Type B pancreatic cell (in vitro differentiated cells): ENCODE measurements around the gene SFXN5. TPM values are rescaled to one million over a fixed set of nuclear protein-coding genes. Genes with fewer than 3 reads are reported as not detected.
A peak's percentile ranks its signal among the peaks of the same experiment; 100 is the strongest.

Source experiments
- DNase-seq: peaks from one replicate; pipeline ENCODE4 v3.0.0; 2021; ENCODE audit warnings: mixed read lengths; ENCODE audit not compliant: unreplicated experiment; ENCODE audit errors: extremely low spot score
- H3K27ac Mint-ChIP-seq: 2 replicates; pipeline ENCODE4 v1.8.0; 2021; ENCODE audit warnings: mild to moderate bottlenecking, mixed read lengths
- H3K27me3 Mint-ChIP-seq: 2 replicates; pipeline ENCODE4 v1.8.0; 2021; ENCODE audit warnings: mixed read lengths
- H3K36me3 Mint-ChIP-seq: 2 replicates; pipeline ENCODE4 v1.8.0; 2021; ENCODE audit warnings: mixed read lengths
- H3K4me1 Mint-ChIP-seq: one replicate; pipeline ENCODE4 v1.8.0; 2021; ENCODE audit warnings: mixed read lengths; ENCODE audit not compliant: unreplicated experiment
- H3K4me3 Mint-ChIP-seq: 2 replicates; pipeline ENCODE4 v1.8.0; 2021; ENCODE audit warnings: mild to moderate bottlenecking, mixed read lengths
- H3K9me3 Mint-ChIP-seq: 2 replicates; pipeline ENCODE4 v1.8.0; 2021; ENCODE audit warnings: mixed read lengths
- CTCF ChIP-seq: fragments of 200-600 bp; sonication (generic); conservative IDR thresholded peaks from 2 replicates; pipeline ENCODE4 v1.5.0; 2021; ENCODE audit warnings: antibody characterized with exemption, mild to moderate bottlenecking
- total RNA-seq: library from RNA; stranded (reverse); gene quantifications from 2 replicates; pipeline ENCODE4 v1.2.1, GENCODE V29; 2021; ENCODE audit warnings: low replicate concordance

Gene SFXN5
- total RNA-seq, 1 donor from 2014 or later: 27.3 TPM

DNA sequence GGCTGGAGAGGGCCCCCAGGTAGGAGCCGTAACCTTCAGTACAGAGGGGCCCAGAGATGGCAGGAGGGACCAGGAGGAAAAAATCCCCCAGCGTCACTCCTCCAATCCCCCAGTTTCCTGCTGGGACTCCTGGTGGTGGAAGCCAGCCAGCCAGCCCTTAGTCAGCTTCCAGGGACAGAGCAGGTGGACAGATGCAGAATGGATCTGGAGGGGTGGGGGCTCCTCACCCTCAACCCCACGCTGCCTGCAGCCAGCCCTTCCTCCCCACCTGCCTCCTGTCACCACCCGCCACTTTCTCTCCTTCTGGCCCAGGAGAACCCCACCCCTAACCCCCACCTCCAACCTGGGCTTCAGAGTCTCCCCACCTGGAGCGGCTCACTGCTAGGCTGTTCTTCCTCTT is 133.1 kb downstream of the SFXN5 start:
- H3K27ac Mint-ChIP-seq: no peak overlapping the region
- no peak overlapping the region for H3K4me3 Mint-ChIP-seq
- H3K9me3 Mint-ChIP-seq: no peaks in the 10 kb centered on the region
- no peaks in the 10 kb centered on the region for H3K36me3 Mint-ChIP-seq
- DNase-seq: no peak
- peaks cover 37% of the 10 kb centered on the region for H3K27me3 Mint-ChIP-seq
- H3K4me1 Mint-ChIP-seq: peaks cover 22% of the 10 kb centered on the region
- TF ChIP-seq CTCF: no peak

DNA sequence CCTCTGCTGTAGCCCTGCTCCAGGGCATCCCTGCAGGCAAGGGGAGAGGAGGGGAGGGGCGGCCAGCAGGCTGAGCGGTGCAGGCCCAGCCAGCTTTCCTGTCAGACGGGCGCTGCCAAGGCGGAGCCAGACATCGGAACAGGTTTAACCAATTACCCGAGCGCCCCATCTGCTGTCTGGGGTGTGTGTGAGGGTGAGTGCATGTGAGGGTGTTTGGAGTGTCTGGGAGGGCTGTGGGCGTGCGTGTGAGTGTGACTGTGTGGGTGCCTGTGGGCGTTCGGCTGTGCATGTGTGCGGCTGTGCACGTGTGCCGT is 134.2 kb downstream of the SFXN5 start:
- Mint-ChIP-seq H3K4me1 (peaks cover 22% of the 10 kb centered on the region), H3K27me3 (peaks cover 40% of the 10 kb centered on the region)

GRCh38 chr2:72936660-72937355 is 134.7 kb downstream of the SFXN5 start:
- TF ChIP-seq CTCF: no peak
- Mint-ChIP-seq H3K36me3 (no peaks in the 10 kb centered on the region), H3K27me3 (peaks cover 43% of the 10 kb centered on the region), H3K27ac (no peak overlapping the region), H3K4me3 (no peak overlapping the region), H3K4me1 (peaks cover 20% of the 10 kb centered on the region), H3K9me3 (no peaks in the 10 kb centered on the region)
- no peak for DNase-seq

More for the DNA sequence above, 134.2 kb downstream of the SFXN5 start:
- Mint-ChIP-seq H3K36me3 (no peaks in the 10 kb centered on the region), H3K4me3 (no peak overlapping the region), H3K27ac (no peak overlapping the region), H3K9me3 (no peaks in the 10 kb centered on the region)
- no peak for TF ChIP-seq CTCF
- DNase-seq: no peak

GRCh38 chr2:72935611-72935957 is 135.9 kb downstream of the SFXN5 start:
- no peaks in the 10 kb centered on the region for H3K9me3 Mint-ChIP-seq
- peaks cover 11% of the 10 kb centered on the region for H3K4me1 Mint-ChIP-seq
- no peak overlapping the region for H3K27ac Mint-ChIP-seq
- no peak for DNase-seq
- no peaks in the 10 kb centered on the region for H3K36me3 Mint-ChIP-seq
- no peak overlapping the region for H3K4me3 Mint-ChIP-seq
- peaks cover 43% of the 10 kb centered on the region for H3K27me3 Mint-ChIP-seq
- TF ChIP-seq CTCF: no peak

DNA sequence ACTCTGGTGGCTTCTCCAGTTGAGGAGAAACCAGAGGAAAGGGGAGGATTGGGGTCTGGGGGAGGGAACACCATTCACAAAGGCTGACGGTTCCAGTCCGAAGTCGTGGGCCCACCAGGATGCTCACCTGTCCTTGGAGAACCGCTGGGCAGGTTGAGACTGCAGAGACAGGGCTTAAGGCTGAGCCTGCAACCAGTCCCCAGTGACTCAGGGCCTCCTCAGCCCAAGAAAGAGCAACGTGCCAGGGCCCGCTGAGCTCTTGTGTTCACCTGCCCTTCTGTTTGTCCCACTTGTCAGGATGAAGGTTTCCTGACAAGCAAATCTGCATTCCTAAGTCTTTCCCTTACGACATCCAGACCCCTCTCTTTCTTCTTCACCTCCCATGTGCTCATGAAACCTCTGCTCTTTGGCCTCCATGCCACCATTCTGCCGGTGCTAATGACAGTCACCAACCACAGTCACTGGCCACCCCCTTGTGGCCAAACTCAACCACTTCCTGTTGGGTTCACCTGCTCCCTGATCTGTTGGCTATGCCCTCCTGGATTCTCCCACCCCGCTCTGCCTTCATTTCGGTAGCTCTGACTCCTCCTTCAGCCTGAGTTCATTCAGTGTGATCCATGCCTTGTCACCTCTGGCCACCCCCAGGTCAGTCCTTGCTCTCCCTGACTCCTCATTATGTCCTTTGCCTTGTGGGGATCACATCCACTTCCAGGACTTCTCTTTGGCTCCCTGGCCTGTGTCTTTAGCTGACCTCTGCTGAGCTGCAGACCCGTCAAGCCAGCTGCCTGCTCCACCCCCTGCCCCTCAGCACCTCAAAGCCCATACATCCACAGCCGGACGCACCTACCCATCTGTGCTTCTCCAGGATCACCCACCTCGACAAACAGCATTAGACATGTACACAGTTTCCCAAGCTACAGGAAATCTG is 136.6 kb downstream of the SFXN5 start:
- H3K27ac Mint-ChIP-seq: no peak overlapping the region
- H3K27me3 Mint-ChIP-seq: peaks cover 41% of the 10 kb centered on the region
- H3K4me3 Mint-ChIP-seq: no peak overlapping the region
- H3K9me3 Mint-ChIP-seq: no peaks in the 10 kb centered on the region
- no peak for DNase-seq
- no peaks in the 10 kb centered on the region for H3K36me3 Mint-ChIP-seq
- peak; percentile 54 for TF ChIP-seq CTCF
- H3K4me1 Mint-ChIP-seq: peaks cover 4% of the 10 kb centered on the region
